Hepatocyte (in vitro differentiated cells): ENCODE results near the gene CLEC3A. TPM values are rescaled to one million over a fixed set of nuclear protein-coding genes. Genes with fewer than 3 reads are reported as not detected.

Source experiments
- DNase-seq: peaks from one replicate; pipeline ENCODE4 v3.0.0-alpha.2; 2016; ENCODE audit warnings: low spot score
- H2AFZ ChIP-seq: fragments of 200-600 bp; sonication (generic); 2 replicates; pipeline ENCODE4 v1.6.0; 2016; ENCODE audit warnings: antibody characterized with exemption, mild to moderate bottlenecking
- H3K27ac ChIP-seq: fragments of 200-600 bp; sonication (generic); 2 replicates; pipeline ENCODE4 v1.5.1; 2016; ENCODE audit warnings: mild to moderate bottlenecking
- H3K27me3 ChIP-seq: fragments of 200-600 bp; sonication (generic); 2 replicates; pipeline ENCODE4 v1.6.1; 2016
- H3K36me3 ChIP-seq: fragments of 200-600 bp; sonication (generic); replicated peaks from 2 replicates; pipeline ENCODE4 v1.5.1; 2016; ENCODE audit warnings: low read depth; ENCODE audit not compliant: insufficient read depth
- H3K4me1 ChIP-seq: fragments of 200-600 bp; sonication (generic); 2 replicates; pipeline ENCODE4 v1.5.1; 2016; ENCODE audit warnings: mild to moderate bottlenecking, moderate library complexity; ENCODE audit not compliant: insufficient read depth
- H3K4me2 ChIP-seq: fragments of 200-600 bp; sonication (generic); 2 replicates; pipeline ENCODE4 v1.6.0; 2016
- H3K4me3 ChIP-seq: fragments of 200-600 bp; sonication (generic); 2 replicates; pipeline ENCODE4 v1.5.1; 2016; ENCODE audit warnings: mild to moderate bottlenecking
- H3K79me2 ChIP-seq: fragments of 200-600 bp; sonication (generic); 2 replicates; pipeline ENCODE4 v1.6.0; 2017; ENCODE audit warnings: mild to moderate bottlenecking
- H3K9me2 ChIP-seq: fragments of 200-600 bp; sonication (generic); replicated peaks from 2 replicates; pipeline ENCODE4 v1.6.0; 2017; ENCODE audit warnings: mild to moderate bottlenecking; ENCODE audit not compliant: insufficient read depth
- H3K9me3 ChIP-seq: fragments of 200-600 bp; sonication (generic); 2 replicates; pipeline ENCODE4 v1.5.1; 2016; ENCODE audit warnings: low read depth, mild to moderate bottlenecking
- H4K20me1 ChIP-seq: fragments of 200-600 bp; sonication (generic); 2 replicates; pipeline ENCODE4 v1.6.0; 2016; ENCODE audit warnings: mild to moderate bottlenecking; ENCODE audit not compliant: insufficient read depth, poor library complexity, severe bottlenecking
- EZH2 ChIP-seq: fragments of 200-600 bp; sonication (generic); IDR thresholded peaks from 2 replicates; pipeline ENCODE4 v1.6.1; 2016; ENCODE audit warnings: antibody characterized with exemption, mild to moderate bottlenecking, borderline replicate concordance
- EZH2phosphoT487 ChIP-seq: fragments of 200-600 bp; sonication (generic); IDR thresholded peaks from one replicate; pipeline ENCODE4 v1.6.1; 2018; ENCODE audit warnings: antibody characterized with exemption, mild to moderate bottlenecking, low read depth, moderate library complexity; ENCODE audit not compliant: unreplicated experiment, severe bottlenecking
- WGBS: methylation state at CpG from one replicate; pipeline ENCODE4 v1.1.6; 2016; ENCODE audit warnings: low lambda C conversion rate; ENCODE audit errors: missing lambda C conversion rate; 5-methylcytosine and 5-hydroxymethylcytosine counted together
- polyA plus RNA-seq: library from polyadenylated mRNA; unstranded; fragments of >200 nt; fragmentation: Nextera tagmentation; extraction: Ambion mirVana; gene quantifications from 2 replicates; pipeline ENCODE4 v1.2.1, GENCODE V29; 2016
- total RNA-seq: library from RNA; depleted of rRNA; stranded (reverse); fragments of >200 nt; gene quantifications from 2 replicates; pipeline ENCODE4 v1.2.3, GENCODE V29; 2014
- TF ChIP-seq, protein P1 (sequence below): fragments of 200-600 bp; sonication (generic); IDR thresholded peaks from 2 replicates; pipeline ENCODE4 v1.5.1; 2016; ENCODE audit warnings: antibody characterized with exemption, mild to moderate bottlenecking; ENCODE audit not compliant: poor library complexity

Gene CLEC3A
- total RNA-seq (3.5 and 4.7 TPM in 2 replicates), polyA plus RNA-seq (3.5 and 3.8 TPM in 2 replicates)

- DNase-seq, result peak; percentile 19
- WGBS, result 34% methylated on average over 5 of the region's 5 CpGs
- Histone ChIP-seq H3K9me2 (no peaks in the 10 kb centered on the region), H3K36me3 (no peaks in the 10 kb centered on the region), H3K79me2 (no peaks in the 10 kb centered on the region), H3K4me2 (peak within 1 kb of the TSS; percentile 61), H3K27ac (no peak within 1 kb of the TSS), H3K4me1 (no peaks in the 10 kb centered on the region), H3K27me3 (no peaks in the 10 kb centered on the region), H3K9me3 (no peaks in the 10 kb centered on the region), H3K4me3 (no peak within 1 kb of the TSS), H2AFZ (no peak within 1 kb of the TSS), H4K20me1 (no peaks in the 10 kb centered on the region)
- TF ChIP-seq, protein P1, sequence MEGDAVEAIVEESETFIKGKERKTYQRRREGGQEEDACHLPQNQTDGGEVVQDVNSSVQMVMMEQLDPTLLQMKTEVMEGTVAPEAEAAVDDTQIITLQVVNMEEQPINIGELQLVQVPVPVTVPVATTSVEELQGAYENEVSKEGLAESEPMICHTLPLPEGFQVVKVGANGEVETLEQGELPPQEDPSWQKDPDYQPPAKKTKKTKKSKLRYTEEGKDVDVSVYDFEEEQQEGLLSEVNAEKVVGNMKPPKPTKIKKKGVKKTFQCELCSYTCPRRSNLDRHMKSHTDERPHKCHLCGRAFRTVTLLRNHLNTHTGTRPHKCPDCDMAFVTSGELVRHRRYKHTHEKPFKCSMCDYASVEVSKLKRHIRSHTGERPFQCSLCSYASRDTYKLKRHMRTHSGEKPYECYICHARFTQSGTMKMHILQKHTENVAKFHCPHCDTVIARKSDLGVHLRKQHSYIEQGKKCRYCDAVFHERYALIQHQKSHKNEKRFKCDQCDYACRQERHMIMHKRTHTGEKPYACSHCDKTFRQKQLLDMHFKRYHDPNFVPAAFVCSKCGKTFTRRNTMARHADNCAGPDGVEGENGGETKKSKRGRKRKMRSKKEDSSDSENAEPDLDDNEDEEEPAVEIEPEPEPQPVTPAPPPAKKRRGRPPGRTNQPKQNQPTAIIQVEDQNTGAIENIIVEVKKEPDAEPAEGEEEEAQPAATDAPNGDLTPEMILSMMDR, result no peak
- no peak for TF ChIP-seq EZH2phosphoT487
- TF ChIP-seq EZH2, result no peak
Observed at GRCh38 chr16:78022347-78023060, at the start of gene CLEC3A. Gene CLEC3A, plus strand, starts transcription at chr16:78022548. Its CDS starts 79 bp downstream, at chr16:78022627.

GRCh38 chr16:77974883-77975282 is 47.5 kb upstream of the CLEC3A start:
- DNase-seq, result peak; percentile 51
- Histone ChIP-seq H3K27me3 (no peaks in the 10 kb centered on the region), H3K36me3 (no peaks in the 10 kb centered on the region), H3K4me1 (no peaks in the 10 kb centered on the region), H2AFZ (no peak overlapping the region), H3K4me3 (no peak overlapping the region), H3K4me2 (no peak overlapping the region), H3K9me2 (no peaks in the 10 kb centered on the region), H4K20me1 (no peaks in the 10 kb centered on the region), H3K79me2 (no peaks in the 10 kb centered on the region), H3K27ac (no peak overlapping the region), H3K9me3 (no peaks in the 10 kb centered on the region)
- TF ChIP-seq, protein P1, result no peak
- 58% methylated on average over 5 of the region's 5 CpGs for WGBS

GRCh38 chr16:77975942-77976341 is 46.4 kb upstream of the CLEC3A start:
- Histone ChIP-seq H2AFZ (no peak overlapping the region), H4K20me1 (no peaks in the 10 kb centered on the region), H3K4me1 (no peaks in the 10 kb centered on the region), H3K9me2 (no peaks in the 10 kb centered on the region), H3K27me3 (no peaks in the 10 kb centered on the region), H3K4me3 (no peak overlapping the region), H3K36me3 (no peaks in the 10 kb centered on the region), H3K79me2 (no peaks in the 10 kb centered on the region), H3K27ac (no peak overlapping the region), H3K9me3 (no peaks in the 10 kb centered on the region), H3K4me2 (no peak overlapping the region)
- TF ChIP-seq, protein P1, result no peak
- no peak for TF ChIP-seq EZH2
- TF ChIP-seq EZH2phosphoT487, result no peak
- DNase-seq, result no peak
- WGBS, result 83% methylated on average over 3 of the region's 3 CpGs

GRCh38 chr16:77977339-77977738 is 45.0 kb upstream of the CLEC3A start:
- Histone ChIP-seq H3K27ac (no peak overlapping the region), H4K20me1 (no peaks in the 10 kb centered on the region), H3K36me3 (no peaks in the 10 kb centered on the region), H3K9me2 (no peaks in the 10 kb centered on the region), H3K9me3 (no peaks in the 10 kb centered on the region), H3K4me3 (no peak overlapping the region), H2AFZ (no peak overlapping the region), H3K4me2 (no peak overlapping the region), H3K4me1 (no peaks in the 10 kb centered on the region), H3K79me2 (no peaks in the 10 kb centered on the region), H3K27me3 (no peaks in the 10 kb centered on the region)
- TF ChIP-seq, protein P1, result no peak
- TF ChIP-seq EZH2 (no peak), EZH2phosphoT487 (no peak)
- no peak for DNase-seq
- 86% methylated on average over 5 of the region's 5 CpGs for WGBS
